Neural cell (in vitro differentiated cells): ENCODE measurements around the gene DNAJB2. TPM values are rescaled to one million over a fixed set of nuclear protein-coding genes. Genes with fewer than 3 reads are reported as not detected.

Experiments used
- H2AFZ ChIP-seq: fragments of 200-600, 300-800 bp; sonication (generic), shearing (Covaris generic); 2 replicates; pipeline ENCODE4 v1.6.0; 2014; ENCODE audit warnings: low read depth, mild to moderate bottlenecking, antibody characterized with exemption, low read length, moderate library complexity
- H3F3A ChIP-seq: fragments of 200-600 bp; shearing (Covaris generic); 2 replicates; pipeline ENCODE4 v1.6.1; 2016; ENCODE audit warnings: mild to moderate bottlenecking, moderate library complexity, mixed read lengths, antibody characterized with exemption, low read length; ENCODE audit not compliant: insufficient read depth, poor library complexity, severe bottlenecking
- H3K27ac ChIP-seq: fragments of 200-600, 300-800 bp; sonication (generic), shearing (Covaris generic); 2 replicates; pipeline ENCODE4 v1.5.1; 2014; ENCODE audit warnings: mild to moderate bottlenecking, low read length, moderate library complexity
- H3K27me3 ChIP-seq: fragments of 300-800, 200-600 bp; sonication (generic), shearing (Covaris generic); 2 replicates; pipeline ENCODE4 v1.6.0; 2014; ENCODE audit warnings: mild to moderate bottlenecking, low read depth, low read length, moderate library complexity; ENCODE audit not compliant: insufficient read depth
- H3K36me3 ChIP-seq: fragments of 300-800, 200-600 bp; sonication (generic), shearing (Covaris generic); 2 replicates; pipeline ENCODE4 v1.5.1; 2014; ENCODE audit warnings: mild to moderate bottlenecking, antibody characterized with exemption, low read length, moderate library complexity; ENCODE audit not compliant: insufficient read depth
- H3K4me2 ChIP-seq: fragments of 300-800, 200-600 bp; sonication (generic), shearing (Covaris generic); 2 replicates; pipeline ENCODE4 v1.6.0; 2014; ENCODE audit warnings: mild to moderate bottlenecking, low read length
- H3K4me3 ChIP-seq: fragments of 300-800, 200-600 bp; sonication (generic), shearing (Covaris generic); 2 replicates; pipeline ENCODE4 v1.5.1; 2014; ENCODE audit warnings: mild to moderate bottlenecking, low read length, moderate library complexity
- H3K79me2 ChIP-seq: fragments of 200-600 bp; shearing (Covaris generic); replicated peaks from 2 replicates; pipeline ENCODE4 v1.6.0; 2014; ENCODE audit warnings: mild to moderate bottlenecking, low read length, moderate library complexity; ENCODE audit not compliant: insufficient read depth
- H3K9ac ChIP-seq: fragments of 300-800, 200-600 bp; sonication (generic), shearing (Covaris generic); 2 replicates; pipeline ENCODE4 v1.6.1; 2016; ENCODE audit warnings: mild to moderate bottlenecking, low read length, mixed read lengths
- H3K9me2 ChIP-seq: fragments of 200-600 bp; shearing (Covaris generic); 2 replicates; pipeline ENCODE4 v1.6.1; 2016; ENCODE audit warnings: mild to moderate bottlenecking, low read length, mixed read lengths; ENCODE audit not compliant: insufficient read depth
- H3K9me3 ChIP-seq: fragments of 200-600, 300-800 bp; sonication (generic), shearing (Covaris generic); 2 replicates; pipeline ENCODE4 v1.6.1; 2016; ENCODE audit warnings: mild to moderate bottlenecking, mixed run types, low read length, moderate library complexity, mixed read lengths
- H4K20me1 ChIP-seq: fragments of 200-600 bp; shearing (Covaris generic); 2 replicates; pipeline ENCODE4 v1.6.1; 2016; ENCODE audit warnings: mild to moderate bottlenecking, mixed run types; ENCODE audit not compliant: insufficient read depth
- CTCF ChIP-seq: fragments of 450-650 bp; IDR thresholded peaks from 2 replicates; pipeline ENCODE4 v1.5.1; 2014; ENCODE audit warnings: antibody characterized with exemption, mild to moderate bottlenecking, moderate library complexity; ENCODE audit not compliant: poor library complexity, severe bottlenecking
- EP300 ChIP-seq: fragments of 450-650 bp; conservative IDR thresholded peaks from 2 replicates; pipeline ENCODE4 v1.6.1; 2014; ENCODE audit warnings: antibody characterized with exemption, mild to moderate bottlenecking, moderate library complexity; ENCODE audit not compliant: poor library complexity, severe bottlenecking
- EZH2 ChIP-seq: fragments of 200-600, 300-800 bp; shearing (Covaris generic), sonication (generic); IDR thresholded peaks from 2 replicates; pipeline ENCODE4 v1.6.1; 2014; ENCODE audit warnings: antibody characterized with exemption, low read length, borderline replicate concordance, mild to moderate bottlenecking; ENCODE audit not compliant: insufficient read depth, poor library complexity, severe bottlenecking
- MXI1 ChIP-seq: fragments of 450-650 bp; conservative IDR thresholded peaks from 2 replicates; pipeline ENCODE4 v1.6.1; 2014; ENCODE audit warnings: antibody characterized with exemption, mild to moderate bottlenecking; ENCODE audit not compliant: poor library complexity, severe bottlenecking
- POLR2AphosphoS5 ChIP-seq: IDR thresholded peaks from 2 replicates; pipeline ENCODE4 v1.6.1; 2012
- RAD21 ChIP-seq: fragments of 450-650 bp; conservative IDR thresholded peaks from 2 replicates; pipeline ENCODE4 v1.6.1; 2014; ENCODE audit warnings: antibody characterized with exemption, mild to moderate bottlenecking, moderate library complexity
- REST ChIP-seq: IDR thresholded peaks from 2 replicates; pipeline ENCODE4 v1.6.1; 2012; ENCODE audit warnings: borderline replicate concordance
- SMC3 ChIP-seq: fragments of 450-650 bp; conservative IDR thresholded peaks from 2 replicates; pipeline ENCODE4 v1.6.1; 2014; ENCODE audit warnings: antibody characterized with exemption, mild to moderate bottlenecking, moderate library complexity; ENCODE audit not compliant: poor library complexity
- TAF1 ChIP-seq: IDR thresholded peaks from 2 replicates; pipeline ENCODE4 v1.6.1; 2012; ENCODE audit warnings: low read depth
- polyA plus RNA-seq: library from polyadenylated mRNA; depleted of rRNA; stranded (reverse); fragments of >200 nt; gene quantifications from 2 replicates; pipeline ENCODE4 v1.2.3, GENCODE V29; 2014

Gene DNAJB2
- polyA plus RNA-seq, 1 donor from 2014 or later: 145 TPM

GRCh38 chr2:219282375-219282774 is 3.2 kb downstream of the DNAJB2 start:
- Histone ChIP-seq H3K36me3 (no peaks in the 10 kb centered on the region), H3K9me3 (no peaks in the 10 kb centered on the region), H3K9me2 (no peaks in the 10 kb centered on the region), H3F3A (peaks cover 10% of the 10 kb centered on the region), H4K20me1 (no peaks in the 10 kb centered on the region), H3K4me2 (no peak overlapping the region), H3K27ac (no peak overlapping the region), H2AFZ (no peak overlapping the region), H3K9ac (no peak overlapping the region), H3K79me2 (no peaks in the 10 kb centered on the region), H3K27me3 (no peaks in the 10 kb centered on the region), H3K4me3 (no peak overlapping the region)
- TF ChIP-seq REST (no peak), SMC3 (no peak), EP300 (no peak), RAD21 (no peak)

GRCh38 chr2:219282943-219283581 is 3.9 kb downstream of the DNAJB2 start:
- Histone ChIP-seq H3K9me2 (no peaks in the 10 kb centered on the region), H4K20me1 (no peaks in the 10 kb centered on the region), H2AFZ (no peak overlapping the region), H3K36me3 (no peaks in the 10 kb centered on the region), H3F3A (peaks cover 9% of the 10 kb centered on the region), H3K9ac (no peak overlapping the region), H3K9me3 (no peaks in the 10 kb centered on the region), H3K4me2 (no peak overlapping the region), H3K4me3 (no peak overlapping the region), H3K27me3 (no peaks in the 10 kb centered on the region), H3K79me2 (no peaks in the 10 kb centered on the region), H3K27ac (no peak overlapping the region)
- TF ChIP-seq REST: no peak
- no peak for TF ChIP-seq EZH2
- no peak for TF ChIP-seq RAD21
- TF ChIP-seq EP300: no peak
- no peak for TF ChIP-seq POLR2AphosphoS5
- TF ChIP-seq MXI1: no peak
- no peak for TF ChIP-seq SMC3
- TF ChIP-seq TAF1: no peak
- no peak for TF ChIP-seq CTCF
